K562 (cell line): ENCODE results near the gene PIP5K1B.

ENCODE experiments used
- EZH2 ChIP-seq: IDR thresholded peaks from 2 replicates; pipeline ENCODE4 v1.6.1; 2012; ENCODE audit warnings: low read depth, mild to moderate bottlenecking, inconsistent platforms, low read length, borderline replicate concordance
- NBN ChIP-seq: fragments of 450-650 bp; IDR thresholded peaks from 2 replicates; pipeline ENCODE4 v1.6.1; 2016; ENCODE audit warnings: low read depth, mild to moderate bottlenecking
- NRF1 ChIP-seq, 2 experiments: fragments of 450-650 bp; IDR thresholded peaks in 1 of 2; conservative IDR thresholded peaks in 1 of 2; 2 replicates each; pipeline ENCODE4 v1.6.1; 2014; ENCODE audit warnings: mild to moderate bottlenecking in 2 of 2
- REST ChIP-seq, 2 experiments: fragments of 450-650 bp; formaldehyde crosslinking in 1 of 2; IDR thresholded peaks; 2 replicates each; pipeline versions ENCODE4 v1.4.0 to v1.6.1; 2014 to 2020; ENCODE audit warnings: mild to moderate bottlenecking in 2 of 2, borderline replicate concordance in 1 of 2, low read depth in 1 of 2

GRCh38 chr9:68832101-68832500 is 127.1 kb downstream of the PIP5K1B start:
- TF ChIP-seq NBN (no peak), EZH2 (no peak), NRF1 (conservative IDR thresholded peaks at IDR 0.05 in 1 of 2, IDR thresholded peaks at IDR 0.05 in 1 of 2) (no peak), REST (IDR thresholded peaks at IDR 0.05; ENCODE audit: borderline replicate concordance) (no peak), REST (CRISPR knock-in tag; IDR thresholded peaks at IDR 0.05; ENCODE audit: low read depth) (no peak)
